Keratinocyte (primary cell): ENCODE results near the gene TMEM127. TPM values are rescaled to one million over a fixed set of nuclear protein-coding genes. Genes with fewer than 3 reads are reported as not detected.

Experiments
- DNase-seq: peaks from one replicate; pipeline ENCODE4 v3.0.0-alpha.2; 2011; ENCODE audit warnings: low read depth, missing footprints, low spot score
- FAIRE-seq: peaks from 2 replicates; lab custom pipeline; 2011; peaks lifted over from hg19 to GRCh38; lab: Jason Lieb, UNC
- H2AFZ ChIP-seq: 2 replicates; pipeline ENCODE4 v1.6.0; 2012; ENCODE audit warnings: low read length, control low read depth, inconsistent platforms; ENCODE audit not compliant: control insufficient read depth
- H3K27ac ChIP-seq: 2 replicates; pipeline ENCODE4 v1.5.1; 2011; ENCODE audit warnings: low read length; ENCODE audit not compliant: control insufficient read depth, insufficient read depth
- H3K27me3 ChIP-seq: 3 replicates; pipeline ENCODE4 v1.6.0; 2011; ENCODE audit warnings: low read length; ENCODE audit not compliant: control insufficient read depth, insufficient read depth; ENCODE audit errors: extremely low read depth
- H3K36me3 ChIP-seq, 2 experiments: 2 replicates in 1 of 2; 3 replicates in 1 of 2; pipeline ENCODE4 v1.5.1; 2011; ENCODE audit warnings: low read length in 2 of 2, mild to moderate bottlenecking in 1 of 2; ENCODE audit not compliant: control insufficient read depth in 2 of 2, insufficient read depth in 2 of 2; ENCODE audit errors: extremely low read depth in 1 of 2
- H3K4me1 ChIP-seq: 3 replicates; pipeline ENCODE4 v1.5.1; 2011; ENCODE audit warnings: low read length; ENCODE audit not compliant: control insufficient read depth, insufficient read depth; ENCODE audit errors: extremely low read depth
- H3K4me2 ChIP-seq: 3 replicates; pipeline ENCODE4 v1.6.0; 2011; ENCODE audit warnings: low read depth, low read length; ENCODE audit not compliant: control insufficient read depth, insufficient read depth; ENCODE audit errors: extremely low read depth
- H3K4me3 ChIP-seq, 3 experiments: fragments of 200-600 bp in 1 of 3; sonication (generic) in 1 of 3; 2 replicates in 2 of 3; 3 replicates in 1 of 3; pipeline ENCODE4 v1.5.1; 2011 to 2016; ENCODE audit warnings: low read length in 3 of 3, mild to moderate bottlenecking in 3 of 3, control low read depth in 2 of 3, inconsistent platforms in 1 of 3, low read depth in 1 of 3, mixed read lengths in 1 of 3, mixed run types in 1 of 3, moderate library complexity in 1 of 3; ENCODE audit not compliant: control insufficient read depth in 2 of 3, insufficient read depth in 2 of 3; ENCODE audit errors: extremely low read depth in 1 of 3
- H3K79me2 ChIP-seq: 2 replicates; pipeline ENCODE4 v1.6.0; 2012; ENCODE audit warnings: low read length; ENCODE audit not compliant: control insufficient read depth, insufficient read depth
- H3K9ac ChIP-seq: 3 replicates; pipeline ENCODE4 v1.6.0; 2011; ENCODE audit warnings: low read length; ENCODE audit not compliant: control insufficient read depth, insufficient read depth; ENCODE audit errors: extremely low read depth
- H3K9me1 ChIP-seq: 3 replicates; pipeline ENCODE4 v1.6.0; 2011; ENCODE audit warnings: low read length; ENCODE audit not compliant: control insufficient read depth, insufficient read depth; ENCODE audit errors: extremely low read depth
- H3K9me3 ChIP-seq: 2 replicates; pipeline ENCODE4 v1.5.1; 2012; ENCODE audit warnings: low read depth, low read length; ENCODE audit not compliant: control insufficient read depth
- H4K20me1 ChIP-seq: 3 replicates; pipeline ENCODE4 v1.6.0; 2011; ENCODE audit warnings: low read length; ENCODE audit not compliant: control insufficient read depth, insufficient read depth; ENCODE audit errors: extremely low read depth
- EZH2 ChIP-seq: IDR thresholded peaks from one replicate; pipeline ENCODE4 v1.6.1; 2012; ENCODE audit warnings: inconsistent platforms, mild to moderate bottlenecking, low read length, moderate library complexity
- dilution Hi-C: fragments of 300-500 bp; cut with MboI; formaldehyde crosslinking; loops from one replicate; pipeline ENCODE4 v1.7.0; 2020; ENCODE audit warnings: low sequenced_read_pairs; ENCODE audit not compliant: extremely low pct_ligation_motif_present
- polyA plus RNA-seq, 5 experiments: library from polyadenylated mRNA; depleted of rRNA in 3 of 5; stranded (reverse) in 3 of 5; stranded (forward) in 1 of 5; unstranded in 1 of 5; fragments of >200 nt; gene quantifications; 1 replicate in 1 of 5; 2 replicates in 3 of 5; 3 replicates in 1 of 5; pipeline versions ENCODE4 v1.2.1 to v1.2.3, GENCODE V29; 2011 to 2012; ENCODE audit warnings: missing spikeins in 2 of 5, low read depth in 1 of 5, low replicate concordance in 1 of 5
- TF ChIP-seq, protein P1 (sequence below), 3 experiments: IDR thresholded peaks in 1 of 3; conservative IDR thresholded peaks in 1 of 3; optimal IDR thresholded peaks in 1 of 3; 2 replicates in 2 of 3; 3 replicates in 1 of 3; pipeline versions ENCODE3 to v1.5.1; 2011; ENCODE audit warnings: low read length in 3 of 3, mild to moderate bottlenecking in 3 of 3, moderate library complexity in 2 of 3, control low read depth in 1 of 3, inconsistent platforms in 1 of 3; ENCODE audit not compliant: insufficient read depth in 2 of 3; ENCODE audit errors: extremely low read depth in 1 of 3

The TMEM127 gene
- polyA plus RNA-seq, 1 donor (not counting 4 experiments of a cell fraction or from before 2014, with no cell fraction given) = 30.8 TPM

DNA sequence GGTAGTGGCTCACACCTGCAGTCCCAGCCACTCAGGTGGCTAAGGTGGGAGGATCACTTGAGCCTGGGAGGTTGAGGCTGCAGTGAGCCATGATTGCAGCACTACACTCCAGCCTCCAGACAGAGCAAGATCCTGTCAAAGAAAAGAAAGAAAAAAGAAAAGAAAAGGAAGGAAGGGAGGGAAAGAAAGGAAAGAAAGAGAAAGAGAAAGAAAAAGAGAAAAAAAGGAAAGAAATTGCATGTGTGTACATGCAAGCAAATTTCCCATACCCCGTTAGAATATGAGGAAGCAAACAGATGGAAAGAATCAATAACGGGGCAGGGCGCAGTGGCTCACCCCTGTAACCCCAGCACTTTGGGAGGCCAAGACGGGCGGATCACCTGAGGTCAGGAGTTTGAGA is 17.9 kb downstream of the TMEM127 start:
- H2AFZ ChIP-seq = no peak overlapping the region
- H3K27ac ChIP-seq = no peak overlapping the region
- H3K4me1 ChIP-seq = no peaks in the 10 kb centered on the region
- H3K79me2 ChIP-seq = no peaks in the 10 kb centered on the region
- H3K9me3 ChIP-seq = no peaks in the 10 kb centered on the region
- H4K20me1 ChIP-seq = no peaks in the 10 kb centered on the region
- peaks cover 1 to 6% of the 10 kb centered on the region in 2 experiments for H3K36me3 ChIP-seq
- H3K4me3 ChIP-seq = no peak overlapping the region
- no peak overlapping the region for H3K9ac ChIP-seq
- H3K4me2 ChIP-seq = no peak overlapping the region
- dilution Hi-C loops = no loop called here
- no peaks in the 10 kb centered on the region for H3K9me1 ChIP-seq
- no peak for TF ChIP-seq EZH2
- TF ChIP-seq, protein P1, sequence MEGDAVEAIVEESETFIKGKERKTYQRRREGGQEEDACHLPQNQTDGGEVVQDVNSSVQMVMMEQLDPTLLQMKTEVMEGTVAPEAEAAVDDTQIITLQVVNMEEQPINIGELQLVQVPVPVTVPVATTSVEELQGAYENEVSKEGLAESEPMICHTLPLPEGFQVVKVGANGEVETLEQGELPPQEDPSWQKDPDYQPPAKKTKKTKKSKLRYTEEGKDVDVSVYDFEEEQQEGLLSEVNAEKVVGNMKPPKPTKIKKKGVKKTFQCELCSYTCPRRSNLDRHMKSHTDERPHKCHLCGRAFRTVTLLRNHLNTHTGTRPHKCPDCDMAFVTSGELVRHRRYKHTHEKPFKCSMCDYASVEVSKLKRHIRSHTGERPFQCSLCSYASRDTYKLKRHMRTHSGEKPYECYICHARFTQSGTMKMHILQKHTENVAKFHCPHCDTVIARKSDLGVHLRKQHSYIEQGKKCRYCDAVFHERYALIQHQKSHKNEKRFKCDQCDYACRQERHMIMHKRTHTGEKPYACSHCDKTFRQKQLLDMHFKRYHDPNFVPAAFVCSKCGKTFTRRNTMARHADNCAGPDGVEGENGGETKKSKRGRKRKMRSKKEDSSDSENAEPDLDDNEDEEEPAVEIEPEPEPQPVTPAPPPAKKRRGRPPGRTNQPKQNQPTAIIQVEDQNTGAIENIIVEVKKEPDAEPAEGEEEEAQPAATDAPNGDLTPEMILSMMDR (optimal IDR thresholded peaks at IDR 0.05 in 1 of 3, IDR thresholded peaks at IDR 0.05 in 1 of 3, conservative IDR thresholded peaks at IDR 0.05 in 1 of 3; ENCODE audit: extremely low read depth in 1 of 3, insufficient read depth in 2 of 3, low read length in 3 of 3) = no peak
- H3K27me3 ChIP-seq = no peaks in the 10 kb centered on the region
- DNase-seq = no peak
- no peak for FAIRE-seq

DNA sequence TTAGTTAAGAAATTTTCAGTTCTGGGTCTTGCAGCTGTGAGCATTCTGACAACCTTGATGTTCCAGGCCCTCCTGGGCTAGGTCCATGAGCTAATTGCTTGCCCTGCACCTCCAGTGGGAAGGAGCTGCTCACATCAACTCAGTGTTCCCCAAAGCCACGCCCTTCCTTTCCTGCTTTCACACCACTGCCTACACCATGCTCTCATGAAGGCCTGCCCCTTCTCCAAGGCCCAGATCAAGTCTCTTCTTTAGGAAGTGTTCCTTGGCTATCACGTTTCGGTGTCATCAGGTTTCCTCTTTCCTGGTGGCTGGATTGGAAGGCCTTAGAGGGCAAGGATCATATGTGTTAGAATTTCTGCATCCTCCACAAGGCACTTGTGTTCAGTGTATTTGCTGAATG is 18.8 kb downstream of the TMEM127 start:
- dilution Hi-C loops = no loop called here
- no peaks in the 10 kb centered on the region for H3K9me3 ChIP-seq
- peaks cover 0 to 4% of the 10 kb centered on the region in 2 experiments for H3K36me3 ChIP-seq
- H2AFZ ChIP-seq = no peak overlapping the region
- TF ChIP-seq EZH2 = no peak
- TF ChIP-seq, protein P1 (optimal IDR thresholded peaks at IDR 0.05 in 1 of 3, IDR thresholded peaks at IDR 0.05 in 1 of 3, conservative IDR thresholded peaks at IDR 0.05 in 1 of 3; ENCODE audit: extremely low read depth in 1 of 3, insufficient read depth in 2 of 3, low read length in 3 of 3) = no peak
- no peak overlapping the region for H3K4me3 ChIP-seq
- no peaks in the 10 kb centered on the region for H3K9me1 ChIP-seq
- no peak for DNase-seq
- no peaks in the 10 kb centered on the region for H3K27me3 ChIP-seq
- H3K4me1 ChIP-seq = peaks cover 7% of the 10 kb centered on the region
- H3K79me2 ChIP-seq = no peaks in the 10 kb centered on the region
- FAIRE-seq = no peak
- H4K20me1 ChIP-seq = no peaks in the 10 kb centered on the region
- no peak overlapping the region for H3K4me2 ChIP-seq
- H3K27ac ChIP-seq = no peak overlapping the region
- H3K9ac ChIP-seq = no peak overlapping the region
